HG03460 (cell line): ENCODE data around the gene SH3PXD2B.
A peak's percentile ranks its signal among the peaks of the same experiment; 100 is the strongest.
"Not testable (repeated sequence)": the region's sequence is repeated elsewhere in the genome, so short reads cannot be mapped to it uniquely, and the experiment has no call there.

Source experiments
- ATAC-seq: cut with Tn5 transposase; IDR thresholded peaks from one replicate; pipeline ENCODE4 v1.9.1; 2021; ENCODE audit not compliant: unreplicated experiment

Gene SH3PXD2B

GRCh38 chr5:172311605-172312004 lies 142.7 kb downstream of the SH3PXD2B start:
- ATAC-seq, result no peak

- no peak for ATAC-seq
These were observed 143.3 kb downstream of the SH3PXD2B start for GRCh38 chr5:172311026-172311425.

- no peak for ATAC-seq
These were observed 148.9 kb downstream of the SH3PXD2B start for GRCh38 chr5:172305380-172305779.

- no peak for ATAC-seq
These were observed 150.6 kb downstream of the SH3PXD2B start for GRCh38 chr5:172303572-172304335.

- ATAC-seq, result no peak
These were observed 151.2 kb downstream of the SH3PXD2B start for GRCh38 chr5:172303162-172303561.

GRCh38 chr5:172302047-172302710 lies 152.1 kb downstream of the SH3PXD2B start:
- no peak for ATAC-seq

- no peak for ATAC-seq
These were observed 154.3 kb downstream of the SH3PXD2B start for GRCh38 chr5:172299916-172300439.

GRCh38 chr5:172294831-172295230 lies 159.5 kb downstream of the SH3PXD2B start:
- no peak for ATAC-seq

- no peak for ATAC-seq
These were observed 160.5 kb downstream of the SH3PXD2B start for GRCh38 chr5:172293745-172294342.

GRCh38 chr5:172293054-172293744 lies 161.1 kb downstream of the SH3PXD2B start:
- peak; percentile 97 for ATAC-seq

- not testable (repeated sequence) for ATAC-seq
These were observed 162.5 kb downstream of the SH3PXD2B start for GRCh38 chr5:172291837-172292236.

- ATAC-seq, result no peak
These were observed 165.9 kb downstream of the SH3PXD2B start for GRCh38 chr5:172288465-172288864.

GRCh38 chr5:172287140-172287539 lies 167.2 kb downstream of the SH3PXD2B start:
- not testable (repeated sequence) for ATAC-seq

GRCh38 chr5:172285226-172286143 lies 168.8 kb downstream of the SH3PXD2B start:
- ATAC-seq, result no peak

- ATAC-seq, result no peak
These were observed 169.7 kb downstream of the SH3PXD2B start for GRCh38 chr5:172284611-172284980.

- peak; percentile 83 for ATAC-seq
These were observed 170.3 kb downstream of the SH3PXD2B start for GRCh38 chr5:172283862-172284610.

- peak; percentile 82 for ATAC-seq
These were observed 171.1 kb downstream of the SH3PXD2B start, which contains the start of gene UBTD2 for GRCh38 chr5:172283020-172283861. Gene UBTD2 (minus strand): TSS chr5:172283764. CDS start chr5:172283665, 99 bp downstream.

- no peak for ATAC-seq
These were observed 171.9 kb downstream of the SH3PXD2B start for GRCh38 chr5:172282272-172283019.
